WI38 (cell line): ENCODE measurements around the gene SPOUT1.

Experiments used
- H3K4me3 ChIP-seq: 2 replicates; pipeline ENCODE4 v1.5.1; 2011; ENCODE audit warnings: low read depth, mild to moderate bottlenecking, control low read depth, low read length
- CTCF ChIP-seq: IDR thresholded peaks from 2 replicates; pipeline ENCODE4 v1.5.1; 2012; ENCODE audit warnings: low read depth, mild to moderate bottlenecking, control low read depth, low read length

The SPOUT1 gene

GRCh38 chr9:128828719-128829452 lies 708 bp downstream of the SPOUT1 start:
- peak overlapping the region; percentile 91 for H3K4me3 ChIP-seq
- TF ChIP-seq CTCF, result no peak

GRCh38 chr9:128828267-128828666 lies 1.3 kb downstream of the SPOUT1 start:
- H3K4me3 ChIP-seq, result no peak overlapping the region
- TF ChIP-seq CTCF, result no peak

GRCh38 chr9:128825923-128826700 lies 3.5 kb downstream of the SPOUT1 start:
- TF ChIP-seq CTCF, result no peak
- H3K4me3 ChIP-seq, result no peak overlapping the region

GRCh38 chr9:128824911-128825310 lies 4.7 kb downstream of the SPOUT1 start:
- H3K4me3 ChIP-seq, result no peak overlapping the region
- no peak for TF ChIP-seq CTCF

- no peak overlapping the region for H3K4me3 ChIP-seq
- TF ChIP-seq CTCF, result no peak
Measured at GRCh38 chr9:128823903-128824406, 5.6 kb downstream of the SPOUT1 start.

GRCh38 chr9:128823362-128823902 lies 6.2 kb downstream of the SPOUT1 start:
- no peak for TF ChIP-seq CTCF
- H3K4me3 ChIP-seq, result no peak overlapping the region
